HPDE6-E6E7 (cell line): ENCODE data around the gene TRABD2B.

Experiments used
- DNase-seq: peaks from one replicate; pipeline ENCODE4 v3.0.0; 2011; ENCODE audit warnings: missing footprints; ENCODE audit errors: extremely low spot score

TRABD2B gene

DNA sequence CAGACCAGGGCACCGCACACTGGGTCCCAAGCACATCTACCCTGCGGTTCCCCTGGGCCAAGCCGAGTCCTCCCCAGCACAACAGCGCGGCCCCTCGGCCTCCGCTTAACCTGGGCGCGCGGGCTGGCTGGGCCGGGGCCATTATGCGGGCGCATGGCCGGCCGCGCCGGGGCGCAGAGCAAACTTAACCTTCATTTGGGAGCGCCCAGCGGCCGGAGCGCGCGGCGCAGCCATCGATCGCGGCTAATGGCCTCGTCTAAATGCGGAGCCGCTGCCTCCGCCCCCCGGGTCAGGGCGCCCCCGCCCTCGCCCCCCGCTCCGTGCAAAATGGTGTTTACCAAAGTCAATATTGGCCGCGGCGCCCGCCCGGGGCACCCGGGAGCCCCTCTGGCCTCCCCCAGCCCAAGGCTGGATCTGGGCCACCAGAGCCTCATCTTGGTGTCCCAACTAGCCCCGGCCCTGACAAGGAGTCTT lies 272.1 kb downstream of the TRABD2B start:
- no peak for DNase-seq

- DNase-seq: no peak
Observed at GRCh38 chr1:47724432-47724999, 272.7 kb downstream of the TRABD2B start.

DNA sequence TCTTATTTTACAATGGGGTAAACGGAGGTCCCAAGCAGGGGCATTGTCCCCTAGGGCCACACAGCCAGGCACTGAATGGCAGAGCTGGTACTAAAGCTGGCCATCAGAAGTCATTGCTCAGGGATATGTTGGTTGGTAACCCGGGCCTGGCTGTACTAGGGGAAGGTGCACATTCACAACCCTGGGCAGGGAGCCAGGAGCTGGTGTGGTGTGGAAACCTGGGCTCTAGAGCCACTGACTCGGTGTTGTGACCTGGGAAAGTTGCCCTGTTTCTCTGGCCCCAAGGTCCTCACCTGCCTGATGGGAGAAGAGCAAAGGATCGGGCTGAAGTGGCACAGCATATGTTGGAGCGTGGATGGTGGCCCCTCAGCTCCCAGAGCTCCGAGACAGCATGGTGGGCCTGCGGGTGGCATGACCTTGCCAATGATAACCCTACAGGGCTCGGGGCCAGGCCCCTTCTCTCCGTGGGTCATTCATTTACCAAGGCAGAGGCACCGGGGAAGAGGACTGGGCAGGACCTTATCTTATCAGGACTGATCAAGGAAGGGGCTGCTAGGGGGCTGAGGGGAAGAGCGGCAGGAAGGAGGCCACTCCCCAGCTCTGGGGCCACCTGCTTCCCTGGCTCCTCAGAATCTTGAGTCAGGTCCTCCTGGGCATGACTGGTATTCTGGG lies 274.1 kb downstream of the TRABD2B start:
- DNase-seq: no peak

- DNase-seq: no peak
Observed at GRCh38 chr1:47722101-47722500, 275.1 kb downstream of the TRABD2B start.

DNA sequence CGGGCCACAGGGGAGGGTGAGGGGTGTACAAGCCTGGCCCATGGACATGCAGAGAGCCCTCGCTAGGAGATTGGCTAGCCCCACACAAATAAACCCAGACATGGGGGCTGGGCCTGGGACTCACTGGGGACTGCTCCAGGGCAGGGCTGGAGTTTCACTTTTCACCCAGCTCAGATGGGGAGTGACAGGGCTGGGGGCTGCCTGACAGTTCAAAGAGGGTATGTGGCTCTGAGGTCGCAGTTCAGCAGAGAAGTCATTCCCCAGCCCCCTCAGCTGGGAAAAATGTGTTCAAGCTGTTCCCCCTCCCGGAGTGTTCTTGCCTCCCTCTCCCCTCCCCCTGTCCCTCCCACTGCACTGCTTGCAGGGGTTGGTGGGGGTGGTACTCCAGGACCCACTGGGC lies 277.1 kb downstream of the TRABD2B start:
- DNase-seq: no peak

DNA sequence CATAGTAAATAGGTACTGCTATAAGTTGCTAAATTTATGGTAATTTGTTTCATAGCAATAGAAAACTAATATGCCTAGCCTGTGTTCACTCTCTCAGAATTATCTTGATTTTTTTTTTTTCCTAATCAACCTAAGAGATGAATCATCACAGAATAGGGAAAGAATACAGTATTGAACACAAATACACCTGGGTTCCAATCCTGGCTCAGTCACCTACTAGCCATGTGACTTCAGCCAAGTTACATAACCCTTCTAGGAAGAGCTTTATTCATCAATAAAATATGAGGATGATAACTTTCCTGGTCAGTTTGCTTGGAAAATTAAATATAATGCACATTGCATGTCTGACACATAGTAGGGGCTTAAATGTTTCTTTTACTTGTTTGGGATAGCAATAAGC lies 279.8 kb downstream of the TRABD2B start:
- DNase-seq: no peak

GRCh38 chr1:47713975-47714767 lies 283.0 kb downstream of the TRABD2B start:
- DNase-seq: no peak

GRCh38 chr1:47713333-47713953 lies 283.7 kb downstream of the TRABD2B start:
- no peak for DNase-seq

DNA sequence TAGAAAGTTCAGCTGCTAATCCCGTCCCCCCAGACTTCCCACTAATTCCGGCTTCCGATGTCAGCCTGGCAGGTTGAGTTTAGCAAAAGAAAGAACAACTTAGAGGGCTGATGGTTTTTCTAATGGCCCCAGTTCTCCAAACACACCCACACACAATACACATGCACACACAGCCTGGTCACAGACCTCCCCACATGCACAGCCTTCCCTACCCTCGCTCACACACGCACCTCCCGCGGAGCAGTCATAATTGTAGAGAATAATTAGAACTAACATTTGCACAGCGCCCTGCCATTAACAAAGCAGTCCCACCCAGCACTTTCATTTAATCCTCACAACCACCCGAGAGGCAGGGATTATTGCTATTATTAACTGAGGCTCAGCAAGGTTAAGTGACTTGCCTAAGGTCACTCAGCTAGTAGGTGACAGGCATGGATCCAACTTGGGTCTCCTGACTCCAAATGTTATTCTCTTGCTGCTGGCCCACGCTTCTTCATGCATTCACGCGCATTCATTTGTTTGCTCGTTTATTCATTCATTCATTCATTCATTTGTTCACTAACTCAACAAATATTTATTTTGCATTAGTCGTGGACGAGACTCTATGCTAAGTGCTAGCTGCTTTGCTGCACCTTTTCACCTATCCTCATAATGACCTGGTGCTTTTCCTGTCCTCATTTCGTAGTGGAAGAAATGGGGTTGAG lies 284.4 kb downstream of the TRABD2B start:
- no peak for DNase-seq

DNA sequence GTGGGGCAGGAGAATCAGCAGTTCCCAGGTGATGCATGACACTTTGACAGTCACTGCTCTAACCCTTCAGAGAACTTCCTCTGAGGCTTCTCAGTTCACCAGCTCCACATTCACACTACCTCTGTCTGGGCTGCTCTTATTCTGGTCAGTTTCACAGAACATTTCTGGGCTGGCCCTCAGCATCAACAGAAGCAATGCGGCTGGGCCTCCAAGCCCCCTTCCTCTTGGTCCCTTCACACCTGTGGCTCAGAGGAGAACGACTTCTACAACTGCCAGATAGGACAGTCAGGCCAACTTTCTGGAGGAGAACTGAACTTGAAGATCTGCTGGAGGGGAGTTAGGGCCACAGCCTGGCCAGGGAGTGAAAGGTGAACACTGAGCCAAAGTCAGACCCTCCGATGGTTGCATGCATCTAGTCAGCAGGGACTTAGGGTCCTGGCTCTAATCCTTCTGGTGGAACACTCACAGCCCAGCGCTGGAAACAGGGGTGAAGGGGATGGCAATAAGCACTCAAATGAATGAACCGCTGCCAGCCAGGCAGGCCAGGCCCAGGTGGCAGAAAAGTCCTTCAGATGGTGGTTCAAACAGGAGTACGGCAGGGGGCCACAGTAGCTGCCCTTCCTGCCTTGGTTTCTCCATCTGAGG lies 285.2 kb downstream of the TRABD2B start:
- no peak for DNase-seq

- no peak for DNase-seq
Observed at GRCh38 chr1:47711184-47711847, 285.9 kb downstream of the TRABD2B start.
